NT2/D1 (cell line): ENCODE measurements around the gene ENTHD1.

ENCODE experiments used
- SUZ12 ChIP-seq: IDR thresholded peaks from 2 replicates; pipeline ENCODE4 v1.6.1; 2011; ENCODE audit not compliant: insufficient read length, insufficient read depth; ENCODE audit errors: extremely low read depth
- YY1 ChIP-seq: IDR thresholded peaks from 2 replicates; pipeline ENCODE4 v1.6.1; 2011; ENCODE audit not compliant: insufficient read length, insufficient read depth
- ZNF274 ChIP-seq: IDR thresholded peaks from 2 replicates; pipeline ENCODE4 v1.6.1; 2011; ENCODE audit warnings: mild to moderate bottlenecking, low read depth, low read length

- TF ChIP-seq YY1 (no peak), ZNF274 (no peak), SUZ12 (no peak)
These were observed 19.6 kb downstream of the ENTHD1 start for GRCh38 chr22:39873965-39874364.
